Measurements from ENCODE around the gene GNB4.

- TF ChIP-seq EP300 (conservative IDR thresholded peaks at IDR 0.05; ENCODE audit: poor library complexity, severe bottlenecking) = no peak
- no peak for TF ChIP-seq CTCF (IDR thresholded peaks at IDR 0.05; ENCODE audit: poor library complexity, severe bottlenecking)
- TF ChIP-seq REST (IDR thresholded peaks at IDR 0.05; ENCODE audit: borderline replicate concordance) = no peak
- no peak for TF ChIP-seq SMC3 (conservative IDR thresholded peaks at IDR 0.05; ENCODE audit: poor library complexity)
Observed at GRCh38 chr3:179474480-179474879, 23.2 kb upstream of the GNB4 start.
